H9 (cell line): ENCODE measurements around the gene DBNDD1. TPM values are rescaled to one million over a fixed set of nuclear protein-coding genes. Genes with fewer than 3 reads are reported as not detected.

Source experiments
- DNase-seq: peaks from one replicate; pipeline ENCODE4 v3.0.0-alpha.2; 2017
- H2AFZ ChIP-seq: one replicate; pipeline ENCODE4 v1.6.1; 2013; ENCODE audit warnings: mild to moderate bottlenecking, low read length, control low read depth, moderate library complexity
- H2AK5ac ChIP-seq: 2 replicates; pipeline ENCODE4 v1.6.1; 2013; ENCODE audit warnings: low read length, control low read depth, mixed read lengths; ENCODE audit not compliant: insufficient read length
- H2BK120ac ChIP-seq: one replicate; pipeline ENCODE4 v1.6.1; 2013; ENCODE audit warnings: low read depth, mild to moderate bottlenecking, low read length, control low read depth, inconsistent platforms; ENCODE audit not compliant: poor library complexity, severe bottlenecking
- H2BK12ac ChIP-seq: 2 replicates; pipeline ENCODE4 v1.6.1; 2013; ENCODE audit warnings: low read length, control low read depth, mixed read lengths, low read depth; ENCODE audit not compliant: insufficient read length
- H2BK15ac ChIP-seq: 2 replicates; pipeline ENCODE4 v1.6.1; 2013; ENCODE audit warnings: low read depth, low read length, control low read depth
- H2BK20ac ChIP-seq: one replicate; pipeline ENCODE4 v1.6.1; 2013; ENCODE audit warnings: low read depth, mild to moderate bottlenecking, low read length, control low read depth, inconsistent platforms; ENCODE audit not compliant: poor library complexity, severe bottlenecking
- H2BK5ac ChIP-seq: 2 replicates; pipeline ENCODE4 v1.6.1; 2013; ENCODE audit warnings: low read length, control low read depth, mixed read lengths; ENCODE audit not compliant: insufficient read length
- H3K14ac ChIP-seq: 2 replicates; pipeline ENCODE4 v1.6.1; 2013; ENCODE audit warnings: low read length, control low read depth; ENCODE audit not compliant: insufficient read depth
- H3K18ac ChIP-seq: 2 replicates; pipeline ENCODE4 v1.6.1; 2013; ENCODE audit warnings: low read depth, mild to moderate bottlenecking, mixed read lengths, low read length, control low read depth; ENCODE audit not compliant: insufficient read length
- H3K23ac ChIP-seq: 2 replicates; pipeline ENCODE4 v1.6.1; 2013; ENCODE audit warnings: low read length, control low read depth, mixed read lengths, low read depth; ENCODE audit not compliant: insufficient read length
- H3K23me2 ChIP-seq: 2 replicates; pipeline ENCODE4 v1.6.1; 2013; ENCODE audit warnings: low read depth, mild to moderate bottlenecking, mixed read lengths, low read length, control low read depth; ENCODE audit not compliant: insufficient read length, poor library complexity, severe bottlenecking
- H3K27ac ChIP-seq: 2 replicates; pipeline ENCODE4 v1.5.1; 2013; ENCODE audit warnings: low read length, control low read depth, mixed read lengths, low read depth; ENCODE audit not compliant: insufficient read length
- H3K27me3 ChIP-seq: 2 replicates; pipeline ENCODE4 v1.6.1; 2013; ENCODE audit warnings: low read length, control low read depth, inconsistent platforms; ENCODE audit not compliant: insufficient read depth
- H3K4ac ChIP-seq: 2 replicates; pipeline ENCODE4 v1.6.1; 2013; ENCODE audit warnings: low read depth, mild to moderate bottlenecking, control low read depth, inconsistent platforms, low read length, moderate library complexity
- H3K4me1 ChIP-seq: 2 replicates; pipeline ENCODE4 v1.6.1; 2013; ENCODE audit warnings: low read length, control low read depth, inconsistent platforms; ENCODE audit not compliant: insufficient read depth
- H3K4me2 ChIP-seq: 2 replicates; pipeline ENCODE4 v1.6.1; 2013; ENCODE audit warnings: low read length, control low read depth, mixed read lengths; ENCODE audit not compliant: insufficient read length, insufficient read depth
- H3K56ac ChIP-seq: 2 replicates; pipeline ENCODE4 v1.6.1; 2013; ENCODE audit warnings: low read depth, mild to moderate bottlenecking, mixed read lengths, low read length, control low read depth; ENCODE audit not compliant: insufficient read length
- H3K79me1 ChIP-seq: 2 replicates; pipeline ENCODE4 v1.6.1; 2013; ENCODE audit warnings: low read depth, mild to moderate bottlenecking, moderate library complexity, low read length, control low read depth, inconsistent platforms; ENCODE audit not compliant: insufficient read depth, poor library complexity, severe bottlenecking
- H3K79me2 ChIP-seq: 2 replicates; pipeline ENCODE4 v1.6.1; 2013; ENCODE audit warnings: low read length, control low read depth, inconsistent platforms; ENCODE audit not compliant: insufficient read depth
- H3K9ac ChIP-seq: 2 replicates; pipeline ENCODE4 v1.6.1; 2013; ENCODE audit warnings: low read length, control low read depth, mixed read lengths; ENCODE audit not compliant: insufficient read length; ENCODE audit errors: extremely low read depth
- H3K9me3 ChIP-seq: one replicate; pipeline ENCODE4 v1.6.1; 2013; ENCODE audit warnings: low read depth, low read length, inconsistent platforms; ENCODE audit not compliant: control insufficient read depth
- H3T11ph ChIP-seq: one replicate; pipeline ENCODE4 v1.6.1; 2013; ENCODE audit warnings: mild to moderate bottlenecking, low read length, control low read depth, inconsistent platforms
- H4K20me1 ChIP-seq: one replicate; pipeline ENCODE4 v1.6.1; 2013; ENCODE audit not compliant: control insufficient read depth, insufficient read length, insufficient read depth
- H4K5ac ChIP-seq: 2 replicates; pipeline ENCODE4 v1.6.1; 2013; ENCODE audit warnings: low read depth, mild to moderate bottlenecking, mixed read lengths, low read length, control low read depth; ENCODE audit not compliant: insufficient read length
- H4K8ac ChIP-seq: replicated peaks from 2 replicates; pipeline ENCODE4 v1.6.1; 2013; ENCODE audit warnings: low read length, control low read depth, mixed read lengths, low read depth; ENCODE audit not compliant: insufficient read length
- H4K91ac ChIP-seq: 2 replicates; pipeline ENCODE4 v1.6.1; 2013; ENCODE audit warnings: low read depth, mild to moderate bottlenecking, moderate library complexity, mixed read lengths, low read length, control low read depth; ENCODE audit not compliant: insufficient read length
- H3K27ac Mint-ChIP-seq, 3 experiments: 2 replicates in 2 of 3; 3 replicates in 1 of 3; pipeline ENCODE4 v1.8.0; 2020 to 2021; ENCODE audit warnings: mixed read lengths in 3 of 3, mild to moderate bottlenecking in 1 of 3, moderate library complexity in 1 of 3
- H3K27me3 Mint-ChIP-seq: 2 replicates; pipeline ENCODE4 v1.8.0; 2021; ENCODE audit warnings: low read depth, mild to moderate bottlenecking, moderate library complexity, mixed read lengths
- H3K36me3 Mint-ChIP-seq, 3 experiments: 2 replicates in 2 of 3; 3 replicates in 1 of 3; pipeline ENCODE4 v1.8.0; 2020 to 2021; ENCODE audit warnings: low read depth in 3 of 3, mixed read lengths in 3 of 3; ENCODE audit not compliant: insufficient read depth in 1 of 3
- H3K4me1 Mint-ChIP-seq, 2 experiments: 2 replicates each; pipeline ENCODE4 v1.8.0; 2020; ENCODE audit warnings: mixed read lengths in 2 of 2
- H3K4me3 Mint-ChIP-seq, 2 experiments: 2 replicates in 1 of 2; 3 replicates in 1 of 2; pipeline ENCODE4 v1.8.0; 2020 to 2021; ENCODE audit warnings: mild to moderate bottlenecking in 2 of 2, mixed read lengths in 2 of 2, moderate library complexity in 1 of 2
- H3K9me3 Mint-ChIP-seq, 2 experiments: 2 replicates in 1 of 2; 3 replicates in 1 of 2; pipeline ENCODE4 v1.8.0; 2020; ENCODE audit warnings: mild to moderate bottlenecking in 2 of 2, mixed read lengths in 2 of 2, moderate library complexity in 1 of 2
- CTCF ChIP-seq: fragments of 200-600 bp; sonication (generic); conservative IDR thresholded peaks from 3 replicates; pipeline ENCODE4 v1.8.0; 2021; ENCODE audit warnings: antibody characterized with exemption, mild to moderate bottlenecking
- whole genome bisulfite sequencing: extraction: QIAGEN DNeasy Blood & Tissue Kit; methylation state at CpG from one replicate; pipeline ENCODE4 v1.1.7; 2013; ENCODE audit warnings: missing lambda C conversion rate, low lambda C conversion rate, mixed read lengths; ENCODE audit not compliant: insufficient read length; ENCODE audit errors: extremely low coverage; 5-methylcytosine and 5-hydroxymethylcytosine counted together
- total RNA-seq: library from RNA; stranded (reverse); gene quantifications from 2 replicates; pipeline ENCODE4 v1.2.1, GENCODE V29; 2021

DBNDD1 gene
- total RNA-seq, 1 experiment from 2014 or later: 87.3 TPM

- Histone ChIP-seq H2AFZ (no peak overlapping the region), H3K9me3 (no peaks in the 10 kb centered on the region), H4K8ac (no peak overlapping the region), H4K91ac (no peak overlapping the region), H3K27me3 (no peaks in the 10 kb centered on the region), H2BK5ac (no peak overlapping the region), H3K79me1 (no peaks in the 10 kb centered on the region), H3K27ac (peak overlapping the region; percentile 15), H3K18ac (peak overlapping the region; percentile 59), H2BK15ac (no peak overlapping the region), H3K14ac (peak overlapping the region; percentile 52; the same call in 1 of the 2 replicates), H3K23ac (no peak overlapping the region), H2BK20ac (no peak overlapping the region), H3K23me2 (peaks cover 4% of the 10 kb centered on the region), H4K20me1 (no peaks in the 10 kb centered on the region), H3K79me2 (no peaks in the 10 kb centered on the region), H3K56ac (no peak overlapping the region), H3K9ac (peak overlapping the region; percentile 42), H3K4me2 (peak overlapping the region; percentile 59), H4K5ac (no peak overlapping the region), H3T11ph (no peak overlapping the region), H2AK5ac (no peak overlapping the region), H2BK12ac (peak overlapping the region; percentile 4), H2BK120ac (peak overlapping the region; percentile 92), H3K4me1 (0 out of 2 replicates have a peak, but pooled peaks cover 4% of the 10 kb centered on the region), H3K4ac (no peak overlapping the region; the same call in 1 of the 2 replicates)
- Mint-ChIP-seq H3K27ac (peak overlapping the region; percentile 42 to 99 (median 98); a peak in 6 of 7 replicates), H3K4me3 (peak overlapping the region; percentile 78 to 85), H3K36me3 (peaks cover 0 to 23% (median 6%) of the 10 kb centered on the region in 3 experiments; a peak in 5 of 7 replicates), H3K27me3 (no peaks in the 10 kb centered on the region), H3K9me3 (no peaks in the 10 kb centered on the region; a peak in 1 of 5 replicates), H3K4me1 (peaks cover 27 to 30% of the 10 kb centered on the region in 2 experiments)
- peak; percentile 70 for DNase-seq
- no CpG with 5 or more reads among the region's 57 CpGs for WGBS
- peak; percentile 42; the same call in 1 of the 3 replicates for TF ChIP-seq CTCF
Observed at GRCh38 chr16:90019543-90020259, 445 bp upstream of the DBNDD1 start.
